ENCODE measurements around the gene SQSTM1.

- TF ChIP-seq CTCF (conservative IDR thresholded peaks at IDR 0.05; ENCODE audit: low read length): peak; percentile 31; the same call in 1 of the 2 replicates
- no peak for TF ChIP-seq EZH2phosphoT487 (IDR thresholded peaks at IDR 0.05; ENCODE audit: borderline replicate concordance, low read depth, low read length)
Observed at GRCh38 chr5:179858241-179858585, 37.5 kb downstream of the SQSTM1 start.

Measured in OCI-LY7 (cell line).